ENCODE results near the gene BACE2.

Gene BACE2

DNA sequence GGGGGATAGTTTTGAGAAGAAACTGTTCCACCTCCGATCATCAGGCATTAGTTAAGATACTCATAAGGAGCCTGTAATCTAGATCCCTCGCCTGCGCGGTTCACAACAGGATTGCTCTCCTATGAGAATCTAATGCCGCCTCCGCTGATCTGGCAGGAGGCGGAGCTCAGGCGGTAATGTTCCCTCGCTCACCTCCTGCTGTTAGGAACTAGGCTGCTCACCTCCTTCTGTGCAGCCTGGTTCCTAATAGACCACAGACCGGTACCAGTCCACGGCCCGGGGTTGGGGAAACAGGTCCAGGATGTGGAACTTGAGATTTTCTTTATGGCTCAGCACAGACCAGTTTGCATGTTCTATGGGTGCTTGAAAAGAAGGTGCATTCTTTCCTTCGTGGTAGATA lies 121.5 kb downstream of the BACE2 start:
- no peak overlapping the region for H3K27ac ChIP-seq (ENCODE audit: low read depth, low read length)
- no peak overlapping the region for H3K4me3 ChIP-seq (ENCODE audit: insufficient read depth, low read length, poor library complexity, severe bottlenecking)
- no peaks in the 10 kb centered on the region for H3K9me3 ChIP-seq (ENCODE audit: insufficient read depth, low read length)
- H3K9ac ChIP-seq (ENCODE audit: low read length) = no peak overlapping the region
- no peaks in the 10 kb centered on the region for H3K27me3 ChIP-seq (ENCODE audit: low read length)
- TF ChIP-seq, protein P1, sequence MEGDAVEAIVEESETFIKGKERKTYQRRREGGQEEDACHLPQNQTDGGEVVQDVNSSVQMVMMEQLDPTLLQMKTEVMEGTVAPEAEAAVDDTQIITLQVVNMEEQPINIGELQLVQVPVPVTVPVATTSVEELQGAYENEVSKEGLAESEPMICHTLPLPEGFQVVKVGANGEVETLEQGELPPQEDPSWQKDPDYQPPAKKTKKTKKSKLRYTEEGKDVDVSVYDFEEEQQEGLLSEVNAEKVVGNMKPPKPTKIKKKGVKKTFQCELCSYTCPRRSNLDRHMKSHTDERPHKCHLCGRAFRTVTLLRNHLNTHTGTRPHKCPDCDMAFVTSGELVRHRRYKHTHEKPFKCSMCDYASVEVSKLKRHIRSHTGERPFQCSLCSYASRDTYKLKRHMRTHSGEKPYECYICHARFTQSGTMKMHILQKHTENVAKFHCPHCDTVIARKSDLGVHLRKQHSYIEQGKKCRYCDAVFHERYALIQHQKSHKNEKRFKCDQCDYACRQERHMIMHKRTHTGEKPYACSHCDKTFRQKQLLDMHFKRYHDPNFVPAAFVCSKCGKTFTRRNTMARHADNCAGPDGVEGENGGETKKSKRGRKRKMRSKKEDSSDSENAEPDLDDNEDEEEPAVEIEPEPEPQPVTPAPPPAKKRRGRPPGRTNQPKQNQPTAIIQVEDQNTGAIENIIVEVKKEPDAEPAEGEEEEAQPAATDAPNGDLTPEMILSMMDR (IDR thresholded peaks at IDR 0.05; ENCODE audit: insufficient read depth, low read length, poor library complexity, severe bottlenecking) = no peak
- TF ChIP-seq EZH2phosphoT487 (conservative IDR thresholded peaks at IDR 0.05; ENCODE audit: low read length) = no peak
- H3K36me3 ChIP-seq (ENCODE audit: low read length) = no peaks in the 10 kb centered on the region
- no peaks in the 10 kb centered on the region for H3F3A ChIP-seq (ENCODE audit: insufficient read depth)
- H3K9me2 ChIP-seq (replicated peaks; ENCODE audit: insufficient read depth, low read length) = no peaks in the 10 kb centered on the region
- no peak overlapping the region for H3K4me2 ChIP-seq (ENCODE audit: low read depth, low read length, poor library complexity, severe bottlenecking)
- H3K79me2 ChIP-seq (ENCODE audit: insufficient read depth, low read length) = no peaks in the 10 kb centered on the region
- H2AFZ ChIP-seq (ENCODE audit: low read depth, low read length, severe bottlenecking) = no peak overlapping the region
- H4K20me1 ChIP-seq (ENCODE audit: low read depth, low read length) = no peaks in the 10 kb centered on the region

DNA sequence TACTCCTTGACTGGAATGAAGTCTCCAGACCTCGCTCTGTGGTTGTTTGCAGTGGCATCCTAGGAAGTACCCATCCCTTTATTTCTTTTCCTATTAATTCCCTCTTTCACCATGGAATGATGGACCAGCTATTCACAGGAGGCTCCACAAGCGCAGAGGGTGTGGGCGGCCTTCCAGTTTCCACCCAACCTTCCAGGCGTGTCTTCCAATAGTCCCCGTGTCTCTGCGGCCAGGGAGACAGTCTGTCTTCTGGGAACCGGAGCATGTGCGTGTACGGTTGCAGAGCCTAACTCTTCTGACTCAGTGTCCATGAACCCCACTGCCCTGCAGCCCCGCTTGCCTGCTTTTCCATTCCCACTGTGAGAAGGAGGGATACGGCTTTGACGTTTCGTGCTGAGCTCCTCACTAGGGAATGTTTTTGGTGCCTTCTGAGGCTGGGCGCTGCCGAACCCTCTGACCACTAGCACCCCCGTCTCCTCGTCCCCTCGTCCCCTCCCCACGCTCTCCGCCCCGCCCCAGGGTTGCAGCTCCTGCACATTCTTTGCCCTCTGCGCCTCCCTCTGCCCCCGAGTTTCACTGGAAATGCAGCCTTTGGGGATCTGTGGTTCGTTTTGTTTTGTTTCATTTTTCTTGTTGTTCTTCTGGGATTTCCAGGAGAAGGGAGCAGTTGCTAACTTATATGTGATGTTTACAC lies 122.3 kb downstream of the BACE2 start:
- Histone ChIP-seq H3F3A (ENCODE audit: insufficient read depth) (no peaks in the 10 kb centered on the region), H3K4me2 (ENCODE audit: low read depth, low read length, poor library complexity, severe bottlenecking) (no peak overlapping the region), H3K9me2 (replicated peaks; ENCODE audit: insufficient read depth, low read length) (no peaks in the 10 kb centered on the region), H4K20me1 (ENCODE audit: low read depth, low read length) (no peaks in the 10 kb centered on the region), H3K4me3 (ENCODE audit: insufficient read depth, low read length, poor library complexity, severe bottlenecking) (no peak overlapping the region), H3K27me3 (ENCODE audit: low read length) (no peaks in the 10 kb centered on the region), H3K36me3 (ENCODE audit: low read length) (no peaks in the 10 kb centered on the region), H3K9ac (ENCODE audit: low read length) (no peak overlapping the region), H3K9me3 (ENCODE audit: insufficient read depth, low read length) (no peaks in the 10 kb centered on the region), H3K79me2 (ENCODE audit: insufficient read depth, low read length) (no peaks in the 10 kb centered on the region), H2AFZ (ENCODE audit: low read depth, low read length, severe bottlenecking) (no peak overlapping the region), H3K27ac (ENCODE audit: low read depth, low read length) (no peak overlapping the region)
- no peak for TF ChIP-seq EZH2phosphoT487 (conservative IDR thresholded peaks at IDR 0.05; ENCODE audit: low read length)
- TF ChIP-seq, protein P1 (IDR thresholded peaks at IDR 0.05; ENCODE audit: insufficient read depth, low read length, poor library complexity, severe bottlenecking) = no peak

DNA sequence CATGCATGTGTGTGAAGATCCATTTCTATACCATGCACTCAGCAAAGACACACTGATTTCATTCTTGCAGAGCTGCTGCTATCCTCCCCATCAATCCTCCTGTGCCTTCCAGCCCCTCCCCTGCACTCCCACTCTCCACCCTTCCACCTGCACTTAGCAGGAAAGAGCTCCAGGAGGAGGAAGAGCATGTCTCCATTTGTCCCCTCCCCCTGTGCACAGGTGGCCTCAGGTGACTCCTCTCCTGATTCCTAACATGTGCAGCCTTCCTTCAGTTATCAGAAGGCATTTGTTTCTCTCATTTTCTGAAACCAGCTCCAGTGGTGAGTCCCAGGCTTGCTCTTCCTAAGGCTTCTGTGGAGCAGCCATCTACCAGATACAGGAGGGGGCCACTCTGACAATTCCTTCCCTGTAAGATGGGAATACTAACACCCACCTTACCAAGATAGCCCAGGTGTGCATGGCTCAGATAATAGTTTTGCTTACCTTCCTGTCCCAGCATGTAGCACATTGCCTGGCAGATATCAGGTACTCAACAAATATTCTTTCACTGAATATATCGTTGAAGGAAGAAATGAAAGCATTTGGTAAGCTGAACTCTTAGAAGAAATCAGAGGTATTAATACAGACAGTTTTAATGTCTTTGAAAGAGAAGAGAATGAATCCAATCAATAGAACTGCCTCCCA lies 126.7 kb downstream of the BACE2 start:
- Histone ChIP-seq H3K9me2 (replicated peaks; ENCODE audit: insufficient read depth, low read length) (no peaks in the 10 kb centered on the region), H3K4me3 (ENCODE audit: insufficient read depth, low read length, poor library complexity, severe bottlenecking) (no peak overlapping the region), H3K27me3 (ENCODE audit: low read length) (no peaks in the 10 kb centered on the region), H3K79me2 (ENCODE audit: insufficient read depth, low read length) (no peaks in the 10 kb centered on the region), H3F3A (ENCODE audit: insufficient read depth) (no peaks in the 10 kb centered on the region), H2AFZ (ENCODE audit: low read depth, low read length, severe bottlenecking) (no peak overlapping the region), H3K9me3 (ENCODE audit: insufficient read depth, low read length) (peaks cover 9% of the 10 kb centered on the region; the same call in 1 of the 2 replicates), H3K27ac (ENCODE audit: low read depth, low read length) (no peak overlapping the region), H3K9ac (ENCODE audit: low read length) (no peak overlapping the region), H3K4me2 (ENCODE audit: low read depth, low read length, poor library complexity, severe bottlenecking) (no peak overlapping the region), H3K36me3 (ENCODE audit: low read length) (no peaks in the 10 kb centered on the region), H4K20me1 (ENCODE audit: low read depth, low read length) (no peaks in the 10 kb centered on the region)
- TF ChIP-seq EZH2phosphoT487 (conservative IDR thresholded peaks at IDR 0.05; ENCODE audit: low read length) = no peak

DNA sequence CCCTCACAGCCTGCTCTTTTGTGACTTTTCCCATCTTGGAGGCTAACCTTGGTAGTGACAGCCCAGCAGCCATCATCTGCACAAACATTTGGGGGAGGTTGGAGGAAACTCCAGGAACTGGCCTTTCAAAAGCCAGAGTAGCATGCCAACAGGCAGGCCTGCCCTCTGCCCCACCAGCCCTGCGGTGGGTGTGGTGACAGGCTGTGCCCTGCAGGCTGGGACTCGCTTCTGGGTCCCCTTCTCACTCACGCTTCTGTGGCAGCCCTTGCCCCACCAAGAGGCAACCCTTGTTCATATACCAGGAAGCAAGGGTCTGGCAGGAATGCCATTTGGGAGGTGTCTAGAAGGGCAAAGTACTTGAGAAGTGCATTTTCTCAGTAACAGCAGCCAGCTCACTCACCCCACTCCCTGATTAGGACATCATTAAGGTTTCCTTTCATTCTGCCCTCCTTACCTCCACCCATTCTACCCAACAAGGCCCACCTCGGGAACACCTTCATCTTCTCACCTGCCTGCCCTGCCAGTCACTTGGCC lies 127.8 kb downstream of the BACE2 start:
- Histone ChIP-seq H3F3A (ENCODE audit: insufficient read depth) (no peaks in the 10 kb centered on the region), H4K20me1 (ENCODE audit: low read depth, low read length) (no peaks in the 10 kb centered on the region), H3K4me2 (ENCODE audit: low read depth, low read length, poor library complexity, severe bottlenecking) (no peak overlapping the region), H3K9me2 (replicated peaks; ENCODE audit: insufficient read depth, low read length) (no peaks in the 10 kb centered on the region), H3K79me2 (ENCODE audit: insufficient read depth, low read length) (no peaks in the 10 kb centered on the region), H3K9me3 (ENCODE audit: insufficient read depth, low read length) (peaks cover 9% of the 10 kb centered on the region; the same call in 1 of the 2 replicates), H3K27me3 (ENCODE audit: low read length) (no peaks in the 10 kb centered on the region), H3K27ac (ENCODE audit: low read depth, low read length) (no peak overlapping the region), H2AFZ (ENCODE audit: low read depth, low read length, severe bottlenecking) (no peak overlapping the region), H3K9ac (ENCODE audit: low read length) (no peak overlapping the region), H3K4me3 (ENCODE audit: insufficient read depth, low read length, poor library complexity, severe bottlenecking) (no peak overlapping the region), H3K36me3 (ENCODE audit: low read length) (no peaks in the 10 kb centered on the region)
- no peak for TF ChIP-seq EZH2phosphoT487 (conservative IDR thresholded peaks at IDR 0.05; ENCODE audit: low read length)
- TF ChIP-seq, protein P1 (IDR thresholded peaks at IDR 0.05; ENCODE audit: insufficient read depth, low read length, poor library complexity, severe bottlenecking) = no peak
